ENCODE data around the gene COL6A3. TPM values are rescaled to one million over a fixed set of nuclear protein-coding genes. Genes with fewer than 3 reads are reported as not detected.

COL6A3 gene
- total RNA-seq, 1 experiment from 2014 or later: 0.86 TPM

DNA sequence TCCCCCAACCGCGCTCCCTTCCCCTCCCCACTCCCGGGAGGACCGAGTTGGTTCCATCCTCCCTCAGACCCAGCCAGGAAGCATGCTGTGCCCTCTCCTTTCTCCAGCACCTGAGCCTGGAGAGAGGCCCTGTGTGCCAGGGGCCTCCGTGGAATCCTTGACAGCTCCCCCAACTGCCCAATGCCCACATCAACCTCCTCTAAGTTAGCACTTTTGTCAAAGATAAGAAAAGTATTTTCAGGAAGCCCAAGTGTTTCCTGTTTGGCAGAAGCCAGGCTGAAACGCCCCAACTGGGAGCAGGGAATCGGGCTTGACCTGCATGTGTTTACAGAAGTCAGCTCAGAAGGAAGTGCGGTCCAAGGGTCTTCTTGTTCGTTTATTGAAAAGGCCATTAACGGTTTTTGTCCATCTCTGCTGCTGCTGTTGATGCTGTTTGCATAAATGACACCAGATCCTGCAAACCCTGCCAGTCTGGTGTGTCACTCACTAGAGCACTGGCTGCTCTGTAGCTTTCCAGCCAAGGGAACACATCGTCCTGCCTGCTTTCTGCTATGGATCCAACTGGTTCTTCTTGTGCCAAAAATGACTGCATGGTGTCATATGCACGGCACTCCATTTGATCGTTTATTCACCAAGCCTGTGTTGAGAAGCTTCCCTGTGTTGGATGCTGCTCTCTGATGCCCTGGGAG lies 35.4 kb upstream of the COL6A3 start:
- H3K4me3 ChIP-seq (ENCODE audit: low read depth, low read length, poor library complexity, severe bottlenecking): no peak overlapping the region
- intact Hi-C loops (cut with micrococcal nuclease; ENCODE audit: unreplicated experiment): no loop called here
- ChIA-PET POLR2A (ENCODE audit: low non-redundant PET) (no interaction called here), CTCF (no interaction called here)
- H3K27ac ChIP-seq (ENCODE audit: low read depth, low read length, poor library complexity, severe bottlenecking): no peak overlapping the region
- no peaks in the 10 kb centered on the region for H3K9me3 ChIP-seq (ENCODE audit: low read depth, low read length, poor library complexity, severe bottlenecking)
- TF ChIP-seq EZH2 (IDR thresholded peaks at IDR 0.05; ENCODE audit: borderline replicate concordance, low read depth, low read length, poor library complexity, severe bottlenecking): no peak
- TF ChIP-seq, protein P1, sequence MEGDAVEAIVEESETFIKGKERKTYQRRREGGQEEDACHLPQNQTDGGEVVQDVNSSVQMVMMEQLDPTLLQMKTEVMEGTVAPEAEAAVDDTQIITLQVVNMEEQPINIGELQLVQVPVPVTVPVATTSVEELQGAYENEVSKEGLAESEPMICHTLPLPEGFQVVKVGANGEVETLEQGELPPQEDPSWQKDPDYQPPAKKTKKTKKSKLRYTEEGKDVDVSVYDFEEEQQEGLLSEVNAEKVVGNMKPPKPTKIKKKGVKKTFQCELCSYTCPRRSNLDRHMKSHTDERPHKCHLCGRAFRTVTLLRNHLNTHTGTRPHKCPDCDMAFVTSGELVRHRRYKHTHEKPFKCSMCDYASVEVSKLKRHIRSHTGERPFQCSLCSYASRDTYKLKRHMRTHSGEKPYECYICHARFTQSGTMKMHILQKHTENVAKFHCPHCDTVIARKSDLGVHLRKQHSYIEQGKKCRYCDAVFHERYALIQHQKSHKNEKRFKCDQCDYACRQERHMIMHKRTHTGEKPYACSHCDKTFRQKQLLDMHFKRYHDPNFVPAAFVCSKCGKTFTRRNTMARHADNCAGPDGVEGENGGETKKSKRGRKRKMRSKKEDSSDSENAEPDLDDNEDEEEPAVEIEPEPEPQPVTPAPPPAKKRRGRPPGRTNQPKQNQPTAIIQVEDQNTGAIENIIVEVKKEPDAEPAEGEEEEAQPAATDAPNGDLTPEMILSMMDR (conservative IDR thresholded peaks at IDR 0.05; ENCODE audit: low read depth, low read length): no peak
- no TSS peak for BruUV-seq (replicated peaks)
- no peak for DNase-seq (ENCODE audit: low spot score)
- no peaks in the 10 kb centered on the region for H3K27me3 ChIP-seq (replicated peaks; ENCODE audit: insufficient read depth, low read depth, low read length, poor library complexity)
- H3K36me3 ChIP-seq (ENCODE audit: insufficient read depth, low read length, poor library complexity, severe bottlenecking): no peaks in the 10 kb centered on the region
- H3K4me1 ChIP-seq (ENCODE audit: insufficient read depth, low read length, poor library complexity, severe bottlenecking): peaks cover 9% of the 10 kb centered on the region

DNA sequence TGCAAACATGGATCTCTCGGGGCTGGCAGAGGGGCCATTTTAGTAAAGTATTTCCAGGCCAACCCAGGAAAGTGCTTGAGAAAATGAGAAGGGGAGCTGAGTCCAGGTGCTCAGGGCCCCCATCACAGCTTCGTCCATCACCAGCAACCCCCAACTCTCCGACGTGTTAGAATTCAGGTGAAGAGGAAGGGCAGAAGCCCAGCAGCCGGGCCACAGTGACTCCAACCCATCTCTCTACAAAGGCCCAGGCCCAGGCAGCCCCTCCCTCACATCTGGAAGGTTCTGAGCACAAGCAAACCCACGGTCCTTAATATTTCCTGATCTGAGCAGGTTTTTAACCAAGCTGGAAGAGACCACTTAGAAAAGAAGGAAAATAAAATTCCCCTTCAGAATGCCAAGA lies 34.7 kb upstream of the COL6A3 start:
- intact Hi-C loops (cut with micrococcal nuclease; ENCODE audit: unreplicated experiment): no loop called here
- Histone ChIP-seq H3K4me1 (ENCODE audit: insufficient read depth, low read length, poor library complexity, severe bottlenecking) (peaks cover 9% of the 10 kb centered on the region), H3K4me3 (ENCODE audit: low read depth, low read length, poor library complexity, severe bottlenecking) (no peak overlapping the region), H3K27me3 (replicated peaks; ENCODE audit: insufficient read depth, low read depth, low read length, poor library complexity) (no peaks in the 10 kb centered on the region), H3K9me3 (ENCODE audit: low read depth, low read length, poor library complexity, severe bottlenecking) (no peaks in the 10 kb centered on the region), H3K27ac (ENCODE audit: low read depth, low read length, poor library complexity, severe bottlenecking) (no peak overlapping the region), H3K36me3 (ENCODE audit: insufficient read depth, low read length, poor library complexity, severe bottlenecking) (no peaks in the 10 kb centered on the region)
- BruUV-seq (replicated peaks): no TSS peak
- DNase-seq (ENCODE audit: low spot score): no peak
- ChIA-PET CTCF (no interaction called here), POLR2A (ENCODE audit: low non-redundant PET) (no interaction called here)
- TF ChIP-seq EZH2 (IDR thresholded peaks at IDR 0.05; ENCODE audit: borderline replicate concordance, low read depth, low read length, poor library complexity, severe bottlenecking): no peak
- TF ChIP-seq, protein P1 (conservative IDR thresholded peaks at IDR 0.05; ENCODE audit: low read depth, low read length): no peak

DNA sequence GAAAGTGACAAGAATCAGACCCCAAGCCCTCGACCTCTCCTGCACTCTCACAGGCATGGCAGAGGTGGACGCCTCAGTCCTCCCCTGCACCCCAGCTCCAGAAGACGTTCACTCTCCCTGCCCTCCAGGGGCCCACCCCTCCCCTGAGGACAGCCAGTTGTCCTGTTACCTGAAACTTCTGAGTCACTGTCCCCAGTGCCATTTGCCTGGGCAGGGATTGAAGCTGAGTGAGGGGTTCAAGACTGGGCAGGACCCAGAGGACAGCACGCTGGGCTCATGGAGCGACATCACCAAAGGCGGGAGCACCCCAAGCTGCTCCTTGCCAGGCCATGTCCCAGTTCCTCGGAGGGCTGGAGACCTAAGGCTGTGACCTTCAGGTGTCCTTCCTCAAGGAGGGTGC lies 34.2 kb upstream of the COL6A3 start:
- H3K9me3 ChIP-seq (ENCODE audit: low read depth, low read length, poor library complexity, severe bottlenecking): no peaks in the 10 kb centered on the region
- H3K4me3 ChIP-seq (ENCODE audit: low read depth, low read length, poor library complexity, severe bottlenecking): no peak overlapping the region
- no peak for DNase-seq (ENCODE audit: low spot score)
- no peaks in the 10 kb centered on the region for H3K36me3 ChIP-seq (ENCODE audit: insufficient read depth, low read length, poor library complexity, severe bottlenecking)
- H3K4me1 ChIP-seq (ENCODE audit: insufficient read depth, low read length, poor library complexity, severe bottlenecking): peaks cover 9% of the 10 kb centered on the region
- ChIA-PET CTCF (no interaction called here), POLR2A (ENCODE audit: low non-redundant PET) (no interaction called here)
- BruUV-seq (replicated peaks): no TSS peak
- H3K27me3 ChIP-seq (replicated peaks; ENCODE audit: insufficient read depth, low read depth, low read length, poor library complexity): no peaks in the 10 kb centered on the region
- intact Hi-C loops (cut with micrococcal nuclease; ENCODE audit: unreplicated experiment): no loop called here
- TF ChIP-seq, protein P1 (conservative IDR thresholded peaks at IDR 0.05; ENCODE audit: low read depth, low read length): no peak
- TF ChIP-seq EZH2 (IDR thresholded peaks at IDR 0.05; ENCODE audit: borderline replicate concordance, low read depth, low read length, poor library complexity, severe bottlenecking): no peak
- no peak overlapping the region for H3K27ac ChIP-seq (ENCODE audit: low read depth, low read length, poor library complexity, severe bottlenecking)

Data from A673 (cell line).